GM12878 (cell line): Measurements from ENCODE around the gene TMED5. TPM values are rescaled to one million over a fixed set of nuclear protein-coding genes. Genes with fewer than 3 reads are reported as not detected.

Source experiments
- ATAC-seq: fragments of 200-7000 bp; cut with Tn5 transposase; 3 replicates; pipeline ENCODE4 v1.9.1; 2020; ENCODE audit warnings: mild to moderate bottlenecking, moderate library complexity
- BruUV-seq: library from RNA; stranded (reverse); fragments of 400-500 nt; replicated peaks from 2 replicates; lab custom pipeline; 2021; lab: Mats Ljungman, UMichigan
- CTCF ChIA-PET: fragments of 300-600 bp; sonication (Branson Sonifier 250); formaldehyde crosslinking; extraction: SDS; loops from one replicate; lab custom pipeline; 2021; ENCODE audit warnings: inconsistent platforms; lab: Yijun Ruan, JAX
- POLR2A ChIA-PET: fragments of 350-600 bp; formaldehyde crosslinking; extraction: SDS; loops from one replicate; lab custom pipeline; 2021; ENCODE audit warnings: inconsistent platforms; lab: Charles Lee
- RAD21 ChIA-PET: fragments of 300-600 bp; sonication (Branson Sonifier 250); formaldehyde crosslinking; loops from one replicate; lab custom pipeline; 2023; ENCODE audit warnings: antibody characterized with exemption; ENCODE audit not compliant: unreplicated experiment; lab: Charles Lee
- SMC1A ChIA-PET: fragments of 300-600 bp; sonication (Branson Sonifier 250); formaldehyde crosslinking; loops from one replicate; lab custom pipeline; 2023; ENCODE audit not compliant: unreplicated experiment, uncharacterized antibody; lab: Charles Lee
- DNase-seq: peaks from one replicate; pipeline ENCODE4 v3.0.0-alpha.2; 2011; ENCODE audit warnings: low read depth, low spot score
- FAIRE-seq: peaks from 3 replicates; lab custom pipeline; 2011; peaks lifted over from hg19 to GRCh38; lab: Jason Lieb, UNC
- H2AFZ ChIP-seq: 2 replicates; pipeline ENCODE4 v1.6.0; 2011; ENCODE audit warnings: low read depth, low read length, control low read depth; ENCODE audit not compliant: control insufficient read depth
- H3K27ac ChIP-seq: 2 replicates; pipeline ENCODE4 v1.5.1; 2011; ENCODE audit warnings: control low read depth; ENCODE audit not compliant: control insufficient read depth, insufficient read depth
- H3K27me3 ChIP-seq, 2 experiments: replicated peaks in 1 of 2; 2 replicates each; pipeline versions ENCODE4 v1.6.0 to v1.6.1; 2011; ENCODE audit warnings: low read length in 1 of 2; ENCODE audit not compliant: control insufficient read depth in 2 of 2, insufficient read depth in 2 of 2
- H3K36me3 ChIP-seq, 2 experiments: 2 replicates each; pipeline ENCODE4 v1.5.1; 2011; ENCODE audit warnings: low read length in 1 of 2; ENCODE audit not compliant: control insufficient read depth in 2 of 2, insufficient read depth in 2 of 2
- H3K4me1 ChIP-seq: 2 replicates; pipeline ENCODE4 v1.6.1; 2011; ENCODE audit warnings: mild to moderate bottlenecking, low read length, moderate library complexity, mixed read lengths; ENCODE audit not compliant: control insufficient read depth, insufficient read depth
- H3K4me2 ChIP-seq: 2 replicates; pipeline ENCODE4 v1.6.0; 2011; ENCODE audit warnings: control low read depth; ENCODE audit not compliant: control insufficient read depth, insufficient read depth
- H3K4me3 ChIP-seq: fragments of 200-600 bp; sonication (generic); 2 replicates; pipeline ENCODE4 v1.5.1; 2016
- H3K79me2 ChIP-seq: 2 replicates; pipeline ENCODE4 v1.6.0; 2011; ENCODE audit warnings: low read length; ENCODE audit not compliant: control insufficient read depth, insufficient read depth
- H3K9ac ChIP-seq: 2 replicates; pipeline ENCODE4 v1.8.0; 2011; ENCODE audit warnings: low read length, control low read depth, mixed read lengths; ENCODE audit not compliant: control insufficient read depth, insufficient read depth
- H3K9me3 ChIP-seq: replicated peaks from 3 replicates; pipeline ENCODE4 v1.5.1; 2011; ENCODE audit warnings: mild to moderate bottlenecking, low read length; ENCODE audit not compliant: control insufficient read depth, insufficient read depth
- H4K20me1 ChIP-seq: 2 replicates; pipeline ENCODE4 v1.6.0; 2011; ENCODE audit not compliant: control insufficient read depth, insufficient read depth
- RUNX3 ChIP-seq: IDR thresholded peaks from 2 replicates; pipeline ENCODE4 v1.6.1; 2012; ENCODE audit warnings: low read length, inconsistent platforms
- WGBS: methylation state at CpG from one replicate; pipeline ENCODE4 v1.1.6; 2016; ENCODE audit warnings: low lambda C conversion rate; ENCODE audit not compliant: insufficient replicate concordance, insufficient coverage; ENCODE audit errors: missing lambda C conversion rate; 5-methylcytosine and 5-hydroxymethylcytosine counted together
- in situ Hi-C: fragments of 300-500 bp; cut with MboI; formaldehyde crosslinking; loops from 9 replicates; pipeline ENCODE4 v1.14.3; 2018; ENCODE audit warnings: mixed read lengths
- intact Hi-C: fragments of 100-400 bp; cut with micrococcal nuclease; formaldehyde crosslinking; loops from one replicate; pipeline ENCODE4 v1.14.2; 2022; ENCODE audit not compliant: unreplicated experiment
- polyA plus RNA-seq, 11 experiments: library from polyadenylated mRNA; depleted of rRNA in 4 of 11; unstranded in 6 of 11; stranded (reverse) in 5 of 11; fragments of >200 nt; fragmentation: Nextera tagmentation in 4 of 11; fragmentation: Illumina TruSeq in 1 of 11; extraction: Ambion mirVana in 4 of 11; extraction: Trizol in 1 of 11; gene quantifications; 1 replicate in 1 of 11; 2 replicates in 10 of 11; pipeline versions ENCODE4 v1.2.1 to v1.2.3, GENCODE V29; 2011 to 2016; ENCODE audit warnings: inconsistent platforms in 2 of 11, missing spikeins in 2 of 11, low read depth in 1 of 11
- total RNA-seq, 4 experiments: library from RNA; depleted of rRNA in 3 of 4; stranded (reverse); fragments of >200 nt in 3 of 4; fragmentation: Illumina TruSeq in 1 of 4; extraction: Trizol in 1 of 4; gene quantifications; 2 replicates each; pipeline versions ENCODE4 v1.2.1 to v1.2.3, GENCODE V29; 2013 to 2021
- TF ChIP-seq, protein P1 (sequence below): fragments of 450-650 bp; IDR thresholded peaks from 2 replicates; pipeline ENCODE4 v1.6.1; 2017; ENCODE audit warnings: mild to moderate bottlenecking, moderate library complexity

TMED5 gene
- total and polyA plus RNA-seq, 10 of the 15 experiments (the other 5 are each of a cell fraction or from before 2014, with no cell fraction given) = 18.5 to 80.6 (median 54.0) TPM

DNA sequence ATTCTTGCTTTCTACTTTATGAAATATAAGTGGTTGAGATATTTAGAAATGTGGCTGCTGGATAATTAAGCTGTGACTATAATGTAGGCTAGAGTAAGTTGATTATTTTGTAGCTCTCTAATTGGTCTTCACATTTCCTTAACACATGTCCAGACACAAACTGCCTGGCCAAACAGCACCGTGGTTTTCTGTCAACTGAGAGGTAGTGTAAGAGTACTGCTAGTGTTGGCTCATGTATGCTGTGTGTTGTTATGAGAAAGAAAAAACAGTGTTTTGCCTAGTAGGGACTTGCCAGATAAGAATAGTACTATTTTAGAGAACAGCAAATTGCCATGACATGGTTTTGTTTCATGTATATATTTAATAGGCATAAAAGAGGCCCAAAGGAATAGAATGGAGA lies 37.1 kb downstream of the TMED5 start:
- CTCF ChIA-PET = interaction anchor here (0.8 kb wide), 1 partner anchor 63 kb away, joined by 3 read pairs; no protein-coding TSS in a partner anchor
- intact Hi-C loops = no loop called here

More for the DNA sequence above, 37.1 kb downstream of the TMED5 start:
- ATAC-seq (peak; percentile 78), DNase-seq (peak; percentile 19), FAIRE-seq (no peak)
- Histone ChIP-seq H3K27me3 (no peaks in the 10 kb centered on the region), H3K4me1 (no peaks in the 10 kb centered on the region), H3K4me3 (no peak overlapping the region), H3K27ac (no peak overlapping the region), H3K36me3 (peaks cover 0 to 2% of the 10 kb centered on the region in 2 experiments; a peak in 3 of 4 replicates), H3K79me2 (no peaks in the 10 kb centered on the region), H3K9ac (no peak overlapping the region), H3K9me3 (no peaks in the 10 kb centered on the region), H4K20me1 (no peaks in the 10 kb centered on the region), H2AFZ (no peak overlapping the region), H3K4me2 (no peak overlapping the region)
- ChIA-PET POLR2A (no interaction called here), SMC1A (interaction anchor here (0.6 kb wide), 1 partner anchor 49 kb away, joined by 4 read pairs; no protein-coding TSS in a partner anchor), RAD21 (interaction anchor here (1.5 to 1.8 kb wide), 2 partner anchors 12 to 30 kb away, joined by 3 to 4 read pairs; no protein-coding TSS in a partner anchor)
- in situ Hi-C loops = no loop called here
- WGBS = 46% methylated on average over 1 of the region's 1 CpG
- TF ChIP-seq, protein P1, sequence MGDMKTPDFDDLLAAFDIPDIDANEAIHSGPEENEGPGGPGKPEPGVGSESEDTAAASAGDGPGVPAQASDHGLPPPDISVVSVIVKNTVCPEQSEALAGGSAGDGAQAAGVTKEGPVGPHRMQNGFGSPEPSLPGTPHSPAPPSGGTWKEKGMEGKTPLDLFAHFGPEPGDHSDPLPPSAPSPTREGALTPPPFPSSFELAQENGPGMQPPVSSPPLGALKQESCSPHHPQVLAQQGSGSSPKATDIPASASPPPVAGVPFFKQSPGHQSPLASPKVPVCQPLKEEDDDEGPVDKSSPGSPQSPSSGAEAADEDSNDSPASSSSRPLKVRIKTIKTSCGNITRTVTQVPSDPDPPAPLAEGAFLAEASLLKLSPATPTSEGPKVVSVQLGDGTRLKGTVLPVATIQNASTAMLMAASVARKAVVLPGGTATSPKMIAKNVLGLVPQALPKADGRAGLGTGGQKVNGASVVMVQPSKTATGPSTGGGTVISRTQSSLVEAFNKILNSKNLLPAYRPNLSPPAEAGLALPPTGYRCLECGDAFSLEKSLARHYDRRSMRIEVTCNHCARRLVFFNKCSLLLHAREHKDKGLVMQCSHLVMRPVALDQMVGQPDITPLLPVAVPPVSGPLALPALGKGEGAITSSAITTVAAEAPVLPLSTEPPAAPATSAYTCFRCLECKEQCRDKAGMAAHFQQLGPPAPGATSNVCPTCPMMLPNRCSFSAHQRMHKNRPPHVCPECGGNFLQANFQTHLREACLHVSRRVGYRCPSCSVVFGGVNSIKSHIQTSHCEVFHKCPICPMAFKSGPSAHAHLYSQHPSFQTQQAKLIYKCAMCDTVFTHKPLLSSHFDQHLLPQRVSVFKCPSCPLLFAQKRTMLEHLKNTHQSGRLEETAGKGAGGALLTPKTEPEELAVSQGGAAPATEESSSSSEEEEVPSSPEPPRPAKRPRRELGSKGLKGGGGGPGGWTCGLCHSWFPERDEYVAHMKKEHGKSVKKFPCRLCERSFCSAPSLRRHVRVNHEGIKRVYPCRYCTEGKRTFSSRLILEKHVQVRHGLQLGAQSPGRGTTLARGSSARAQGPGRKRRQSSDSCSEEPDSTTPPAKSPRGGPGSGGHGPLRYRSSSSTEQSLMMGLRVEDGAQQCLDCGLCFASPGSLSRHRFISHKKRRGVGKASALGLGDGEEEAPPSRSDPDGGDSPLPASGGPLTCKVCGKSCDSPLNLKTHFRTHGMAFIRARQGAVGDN = no peak
- TF ChIP-seq RUNX3 = 0 out of 2 replicates have a peak, but pooled peaks have one; percentile 21
- BruUV-seq = no TSS peak
